Measurements from ENCODE around the gene PLSCR3. TPM values are rescaled to one million over a fixed set of nuclear protein-coding genes. Genes with fewer than 3 reads are reported as not detected.
A peak's percentile ranks its signal among the peaks of the same experiment; 100 is the strongest.

The PLSCR3 gene
- total and polyA plus RNA-seq, 4 donors = 19.2 to 43.0 (median 34.2) TPM

DNA sequence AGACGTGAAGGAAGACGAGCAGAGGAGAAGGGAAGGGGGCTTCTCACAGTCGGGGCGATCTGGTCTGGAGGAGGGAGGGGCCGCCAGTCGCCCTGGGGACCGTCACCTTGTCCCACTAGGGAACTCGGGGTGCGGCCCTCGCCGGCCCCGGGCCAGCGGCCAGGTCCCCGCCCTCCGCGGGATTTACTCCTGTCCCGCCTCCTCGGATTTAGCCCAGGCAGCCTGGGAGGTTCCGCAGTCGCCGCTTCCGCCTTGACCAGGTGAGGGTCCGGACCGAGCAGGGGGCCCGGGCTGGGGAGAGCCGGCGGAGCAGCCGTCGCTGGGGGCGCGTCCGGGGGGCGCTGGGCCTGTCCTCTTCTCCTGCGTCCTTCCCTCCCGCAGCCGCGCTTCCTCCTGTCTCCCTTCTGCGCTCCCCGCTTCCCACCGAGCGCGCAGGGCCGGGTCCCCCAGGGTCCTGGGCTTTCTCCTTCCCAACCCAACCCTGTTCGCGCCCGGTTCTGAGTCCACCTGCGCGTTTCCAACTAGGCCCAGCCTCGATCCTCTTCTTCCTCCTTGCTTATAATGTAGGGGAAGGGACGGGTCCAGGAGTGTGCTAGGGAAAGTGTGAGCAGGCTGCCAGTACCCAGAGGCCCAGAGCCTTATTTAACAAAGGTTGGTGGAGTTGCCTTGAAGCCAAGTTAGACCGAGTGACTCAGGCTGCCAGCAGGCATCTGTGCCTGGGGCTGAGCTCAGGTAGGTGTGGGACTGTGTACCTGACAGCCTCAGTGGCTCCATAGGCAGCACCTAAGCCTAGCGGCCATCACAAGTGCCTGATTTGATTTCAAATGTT is 13.3 kb downstream of the PLSCR3 start, which contains the start of gene TNK1:
TSS of gene TNK1 (plus strand) at position 235 of the 829 bp plus-strand sequence. CDS start 1,838 bp downstream, outside the sequence.
- H3K9ac ChIP-seq (ENCODE audit: insufficient read depth in 1 of 2, low read length in 2 of 2) = peak within 1 kb of the TSS; percentile 0 to 12
- TF ChIP-seq, protein P1, sequence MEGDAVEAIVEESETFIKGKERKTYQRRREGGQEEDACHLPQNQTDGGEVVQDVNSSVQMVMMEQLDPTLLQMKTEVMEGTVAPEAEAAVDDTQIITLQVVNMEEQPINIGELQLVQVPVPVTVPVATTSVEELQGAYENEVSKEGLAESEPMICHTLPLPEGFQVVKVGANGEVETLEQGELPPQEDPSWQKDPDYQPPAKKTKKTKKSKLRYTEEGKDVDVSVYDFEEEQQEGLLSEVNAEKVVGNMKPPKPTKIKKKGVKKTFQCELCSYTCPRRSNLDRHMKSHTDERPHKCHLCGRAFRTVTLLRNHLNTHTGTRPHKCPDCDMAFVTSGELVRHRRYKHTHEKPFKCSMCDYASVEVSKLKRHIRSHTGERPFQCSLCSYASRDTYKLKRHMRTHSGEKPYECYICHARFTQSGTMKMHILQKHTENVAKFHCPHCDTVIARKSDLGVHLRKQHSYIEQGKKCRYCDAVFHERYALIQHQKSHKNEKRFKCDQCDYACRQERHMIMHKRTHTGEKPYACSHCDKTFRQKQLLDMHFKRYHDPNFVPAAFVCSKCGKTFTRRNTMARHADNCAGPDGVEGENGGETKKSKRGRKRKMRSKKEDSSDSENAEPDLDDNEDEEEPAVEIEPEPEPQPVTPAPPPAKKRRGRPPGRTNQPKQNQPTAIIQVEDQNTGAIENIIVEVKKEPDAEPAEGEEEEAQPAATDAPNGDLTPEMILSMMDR (IDR thresholded peaks at IDR 0.05; ENCODE audit: control extremely low read depth, extremely low read depth) = no peak
- H3K9me3 ChIP-seq (ENCODE audit: control insufficient read depth in 4 of 4, insufficient read depth in 3 of 4, low read length in 3 of 4) = no peaks in the 10 kb centered on the region
- peak within 1 kb of the TSS; percentile 45 for H3K4me3 ChIP-seq
- peaks cover 0 to 9% (median 0%) of the 10 kb centered on the region in 3 donors for H3K27me3 ChIP-seq (ENCODE audit: control insufficient read depth in 3 of 3, insufficient read depth in 3 of 3, low read length in 2 of 3)
- ATAC-seq (ENCODE audit: insufficient read depth, low FRiP score) = peak; percentile 61
- H3K4me1 ChIP-seq (ENCODE audit: control insufficient read depth in 5 of 5, insufficient read depth in 5 of 5, low read length in 5 of 5) = peaks cover 0 to 30% (median 15%) of the 10 kb centered on the region in 5 donors
- peaks cover 0 to 3% (median 0%) of the 10 kb centered on the region in 4 donors for H3K36me3 ChIP-seq (ENCODE audit: control insufficient read depth in 4 of 4, insufficient read depth in 4 of 4, low read length in 4 of 4)
- H3K27ac ChIP-seq (ENCODE audit: low read depth in 1 of 2, low read length in 1 of 2) = peak within 1 kb of the TSS in 1 of 2 donors; percentile 65
- peak; percentile 15 to 54 (median 29) for DNase-seq
- WGBS, 2 donors = 3 to 5% methylated on average over 32 to 52 of the region's 52 CpGs

DNA sequence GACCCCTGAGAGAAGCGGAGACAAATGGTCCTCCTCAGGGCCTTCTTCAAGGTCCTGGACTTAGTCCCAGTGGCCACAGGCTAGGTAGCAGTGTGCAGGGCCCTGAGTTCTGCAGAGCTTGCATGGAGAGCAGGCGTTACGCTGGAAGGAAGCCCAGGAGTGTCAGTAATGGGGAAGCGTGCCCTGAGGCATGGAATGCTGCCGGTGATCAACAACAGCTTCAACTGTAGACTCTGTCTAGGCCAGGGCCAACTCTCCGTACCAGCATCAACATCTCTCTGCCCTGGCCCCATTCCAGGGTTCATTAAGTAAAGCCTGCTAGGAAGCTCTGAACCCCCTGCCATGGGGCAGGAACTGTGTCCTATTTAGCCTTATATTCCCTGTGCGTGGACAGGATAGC is 14.0 kb downstream of the PLSCR3 start:
- TF ChIP-seq, protein P1 (IDR thresholded peaks at IDR 0.05; ENCODE audit: control extremely low read depth, extremely low read depth) = no peak
- WGBS, 2 donors = 36 to 41% methylated on average over 7 of the region's 7 CpGs
- Histone ChIP-seq H3K9ac (ENCODE audit: insufficient read depth in 1 of 2, low read length in 2 of 2) (peak overlapping the region in 1 of 2 donors; percentile 0), H3K36me3 (ENCODE audit: control insufficient read depth in 4 of 4, insufficient read depth in 4 of 4, low read length in 4 of 4) (peaks cover 0 to 3% (median 0%) of the 10 kb centered on the region in 4 donors), H3K9me3 (ENCODE audit: control insufficient read depth in 4 of 4, insufficient read depth in 3 of 4, low read length in 3 of 4) (no peaks in the 10 kb centered on the region), H3K27me3 (ENCODE audit: control insufficient read depth in 3 of 3, insufficient read depth in 3 of 3, low read length in 2 of 3) (peaks cover 0 to 9% (median 0%) of the 10 kb centered on the region in 3 donors), H3K4me1 (ENCODE audit: control insufficient read depth in 5 of 5, insufficient read depth in 5 of 5, low read length in 5 of 5) (peaks cover 0 to 30% (median 15%) of the 10 kb centered on the region in 5 donors), H3K4me3 (no peak overlapping the region), H3K27ac (ENCODE audit: low read depth in 1 of 2, low read length in 1 of 2) (peak overlapping the region in 1 of 2 donors; percentile 65)
- peak; percentile 30 for ATAC-seq (ENCODE audit: insufficient read depth, low FRiP score)
- peak; percentile 86 to 93 (median 89) for DNase-seq

DNA sequence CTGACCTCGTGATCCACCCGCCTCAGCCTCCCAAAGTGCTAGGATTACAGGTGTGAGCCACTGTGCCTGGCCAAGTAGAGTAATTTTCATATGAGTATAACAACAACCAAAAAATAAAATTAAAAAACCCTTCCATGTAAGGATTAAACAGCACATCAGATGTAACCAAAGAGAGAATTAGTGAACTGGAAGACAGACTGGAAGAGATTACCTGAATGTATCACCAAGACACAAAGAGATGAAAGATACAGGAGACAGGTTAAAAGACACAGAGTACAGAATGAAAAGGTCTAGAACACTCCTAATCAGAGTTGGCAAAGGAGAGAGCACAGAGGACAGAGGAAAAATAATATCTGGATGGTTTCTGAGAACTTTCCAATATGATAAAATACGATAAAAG is 15.2 kb downstream of the PLSCR3 start:
- no peak for DNase-seq
- Histone ChIP-seq H3K27ac (ENCODE audit: low read depth in 1 of 2, low read length in 1 of 2) (no peak overlapping the region), H3K27me3 (ENCODE audit: control insufficient read depth in 3 of 3, insufficient read depth in 3 of 3, low read length in 2 of 3) (peaks cover 0 to 9% (median 0%) of the 10 kb centered on the region in 3 donors), H3K9me3 (ENCODE audit: control insufficient read depth in 4 of 4, insufficient read depth in 3 of 4, low read length in 3 of 4) (no peaks in the 10 kb centered on the region), H3K36me3 (ENCODE audit: control insufficient read depth in 4 of 4, insufficient read depth in 4 of 4, low read length in 4 of 4) (peaks cover 0 to 1% (median 0%) of the 10 kb centered on the region in 4 donors), H3K9ac (ENCODE audit: insufficient read depth in 1 of 2, low read length in 2 of 2) (no peak overlapping the region), H3K4me3 (no peak overlapping the region), H3K4me1 (ENCODE audit: control insufficient read depth in 5 of 5, insufficient read depth in 5 of 5, low read length in 5 of 5) (peaks cover 0 to 25% (median 10%) of the 10 kb centered on the region in 5 donors)
- TF ChIP-seq, protein P1 (IDR thresholded peaks at IDR 0.05; ENCODE audit: control extremely low read depth, extremely low read depth) = no peak
- no peak for ATAC-seq (ENCODE audit: insufficient read depth, low FRiP score)
- 96 to 98% methylated on average over 3 of the region's 3 CpGs for WGBS, 2 donors

Data from lung (tissue), 12 donors.